DND-41 (cell line): ENCODE measurements around the gene CCL20.
"Not testable (repeated sequence)": the region's sequence is repeated elsewhere in the genome, so short reads cannot be mapped to it uniquely, and the experiment has no call there.

Source experiments
- ATAC-seq: fragments of 200-7000 bp; cut with Tn5 transposase; 3 replicates; pipeline ENCODE4 v1.9.1; 2021; ENCODE audit warnings: low read depth; ENCODE audit not compliant: insufficient read depth
- DNase-seq: peaks from one replicate; pipeline ENCODE4 v3.0.0-alpha.2; 2020
- H2AFZ ChIP-seq: 2 replicates; pipeline ENCODE4 v1.6.0; 2012; ENCODE audit warnings: low read depth, low read length
- H3K27ac ChIP-seq: 2 replicates; pipeline ENCODE4 v1.5.1; 2012; ENCODE audit warnings: low read length, inconsistent platforms
- H3K27me3 ChIP-seq: fragments of 200-600 bp; sonication (generic); 2 replicates; pipeline ENCODE4 v1.6.0; 2012; ENCODE audit warnings: low read length, mild to moderate bottlenecking, inconsistent platforms; ENCODE audit not compliant: insufficient read depth, poor library complexity
- H3K36me3 ChIP-seq: 2 replicates; pipeline ENCODE4 v1.5.1; 2012; ENCODE audit warnings: low read length, inconsistent platforms; ENCODE audit not compliant: insufficient read depth
- H3K4me1 ChIP-seq: 2 replicates; pipeline ENCODE4 v1.5.1; 2012; ENCODE audit warnings: mild to moderate bottlenecking, low read length; ENCODE audit not compliant: insufficient read depth
- H3K4me2 ChIP-seq: 2 replicates; pipeline ENCODE4 v1.6.0; 2012; ENCODE audit warnings: mild to moderate bottlenecking, moderate library complexity, low read length, inconsistent platforms; ENCODE audit not compliant: insufficient read depth
- H3K4me3 ChIP-seq, 2 experiments: fragments of 200-600 bp in 1 of 2; shearing (Covaris generic) in 1 of 2; 2 replicates each; pipeline ENCODE4 v1.5.1; 2012 to 2016; ENCODE audit warnings: inconsistent platforms in 2 of 2, low read length in 2 of 2, mild to moderate bottlenecking in 2 of 2, low read depth in 1 of 2, moderate library complexity in 1 of 2
- H3K79me2 ChIP-seq: 2 replicates; pipeline ENCODE4 v1.6.0; 2012; ENCODE audit warnings: low read length, inconsistent platforms; ENCODE audit not compliant: insufficient read depth
- H3K9ac ChIP-seq: 2 replicates; pipeline ENCODE4 v1.6.0; 2012; ENCODE audit warnings: low read depth, mild to moderate bottlenecking, inconsistent platforms, low read length, moderate library complexity
- H3K9me3 ChIP-seq: 2 replicates; pipeline ENCODE4 v1.5.1; 2012; ENCODE audit warnings: low read length, moderate library complexity, mild to moderate bottlenecking, inconsistent platforms; ENCODE audit not compliant: insufficient read depth, severe bottlenecking
- H4K20me1 ChIP-seq: 2 replicates; pipeline ENCODE4 v1.6.0; 2012; ENCODE audit warnings: low read length; ENCODE audit not compliant: insufficient read depth
- CTCF ChIP-seq: IDR thresholded peaks from 2 replicates; pipeline ENCODE4 v1.5.1; 2012; ENCODE audit warnings: borderline replicate concordance, low read length, moderate library complexity, mild to moderate bottlenecking; ENCODE audit not compliant: poor library complexity, severe bottlenecking; ENCODE audit errors: extremely low read depth
- EZH2 ChIP-seq: IDR thresholded peaks from 3 replicates; pipeline ENCODE4 v1.6.1; 2012; ENCODE audit warnings: borderline replicate concordance, low read depth, mild to moderate bottlenecking, moderate library complexity, low read length, inconsistent platforms; ENCODE audit not compliant: severe bottlenecking

The CCL20 gene

DNA sequence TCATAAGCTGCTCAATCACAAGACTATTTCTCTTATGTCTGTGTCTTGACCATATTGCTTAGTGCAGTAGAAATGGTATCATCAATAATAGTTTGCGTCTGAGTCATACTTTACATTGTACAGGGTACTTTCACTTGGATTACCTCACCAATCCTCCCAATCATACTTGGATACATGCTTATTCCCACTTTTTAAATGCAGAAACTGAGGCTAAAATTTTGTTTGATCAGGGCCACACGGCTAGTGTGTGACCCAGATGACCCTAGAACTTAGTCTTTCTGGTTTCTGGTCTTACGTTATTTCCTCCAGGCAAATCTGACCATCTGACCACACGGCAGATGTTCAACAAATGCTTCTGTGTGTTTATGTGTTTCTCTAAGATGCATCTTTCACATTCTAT lies 23.8 kb upstream of the CCL20 start:
- Histone ChIP-seq H3K4me1 (no peaks in the 10 kb centered on the region), H3K9me3 (no peaks in the 10 kb centered on the region), H3K79me2 (no peaks in the 10 kb centered on the region), H3K27ac (no peak overlapping the region), H3K27me3 (no peaks in the 10 kb centered on the region), H3K9ac (no peak overlapping the region), H3K36me3 (no peaks in the 10 kb centered on the region), H4K20me1 (no peaks in the 10 kb centered on the region), H3K4me2 (no peak overlapping the region), H2AFZ (no peak overlapping the region), H3K4me3 (no peak overlapping the region)
- DNase-seq (no peak), ATAC-seq (no peak)
- TF ChIP-seq CTCF, result no peak
- TF ChIP-seq EZH2, result no peak

GRCh38 chr2:227793148-227793712 lies 20.4 kb upstream of the CCL20 start:
- Histone ChIP-seq H3K27ac (no peak overlapping the region), H4K20me1 (no peaks in the 10 kb centered on the region), H3K27me3 (no peaks in the 10 kb centered on the region), H3K79me2 (no peaks in the 10 kb centered on the region), H2AFZ (no peak overlapping the region), H3K36me3 (no peaks in the 10 kb centered on the region), H3K4me3 (no peak overlapping the region), H3K9ac (no peak overlapping the region), H3K9me3 (no peaks in the 10 kb centered on the region), H3K4me1 (no peaks in the 10 kb centered on the region), H3K4me2 (no peak overlapping the region)
- TF ChIP-seq EZH2, result no peak
- no peak for TF ChIP-seq CTCF
- ATAC-seq (no peak), DNase-seq (no peak)

- H3K79me2 ChIP-seq, result no peaks in the 10 kb centered on the region
- no peak overlapping the region for H3K9ac ChIP-seq
- DNase-seq (no peak), ATAC-seq (no peak)
- no peaks in the 10 kb centered on the region for H3K36me3 ChIP-seq
- no peak for TF ChIP-seq EZH2
- TF ChIP-seq CTCF, result no peak
- H3K27ac ChIP-seq, result no peak overlapping the region
- no peaks in the 10 kb centered on the region for H3K4me1 ChIP-seq
- H4K20me1 ChIP-seq, result no peaks in the 10 kb centered on the region
- H3K9me3 ChIP-seq, result no peaks in the 10 kb centered on the region
- no peak overlapping the region for H2AFZ ChIP-seq
- no peak overlapping the region for H3K4me2 ChIP-seq
- H3K27me3 ChIP-seq, result no peaks in the 10 kb centered on the region
- no peak overlapping the region for H3K4me3 ChIP-seq
Measured at GRCh38 chr2:227796045-227796711, 17.5 kb upstream of the CCL20 start.

- not testable (repeated sequence) for H3K4me3 ChIP-seq, H3K4me1 ChIP-seq, H3K79me2 ChIP-seq, H3K9ac ChIP-seq, H4K20me1 ChIP-seq, H3K27me3 ChIP-seq, ATAC-seq, DNase-seq, H3K36me3 ChIP-seq, H3K27ac ChIP-seq, H3K9me3 ChIP-seq, H2AFZ ChIP-seq, H3K4me2 ChIP-seq
Measured at GRCh38 chr2:227796768-227797167, 16.9 kb upstream of the CCL20 start.
